Measurements from ENCODE around the gene PKP2.

GRCh38 chr12:32918890-32919801 lies 22.6 kb upstream of the PKP2 start:
- TF ChIP-seq POLR2A (IDR thresholded peaks at IDR 0.05), result no peak
- TF ChIP-seq POLR2AphosphoS5 (IDR thresholded peaks at IDR 0.05), result no peak

All from breast epithelium (tissue), 3 donors.